ENCODE data around the gene NDE1. TPM values are rescaled to one million over a fixed set of nuclear protein-coding genes. Genes with fewer than 3 reads are reported as not detected.

Gene NDE1
- total and polyA plus RNA-seq, 9 of the 15 experiments (the other 6 are each of a cell fraction or from before 2014, with no cell fraction given) = 3.1 to 59.9 (median 30.0) TPM

- TF ChIP-seq, protein P1, sequence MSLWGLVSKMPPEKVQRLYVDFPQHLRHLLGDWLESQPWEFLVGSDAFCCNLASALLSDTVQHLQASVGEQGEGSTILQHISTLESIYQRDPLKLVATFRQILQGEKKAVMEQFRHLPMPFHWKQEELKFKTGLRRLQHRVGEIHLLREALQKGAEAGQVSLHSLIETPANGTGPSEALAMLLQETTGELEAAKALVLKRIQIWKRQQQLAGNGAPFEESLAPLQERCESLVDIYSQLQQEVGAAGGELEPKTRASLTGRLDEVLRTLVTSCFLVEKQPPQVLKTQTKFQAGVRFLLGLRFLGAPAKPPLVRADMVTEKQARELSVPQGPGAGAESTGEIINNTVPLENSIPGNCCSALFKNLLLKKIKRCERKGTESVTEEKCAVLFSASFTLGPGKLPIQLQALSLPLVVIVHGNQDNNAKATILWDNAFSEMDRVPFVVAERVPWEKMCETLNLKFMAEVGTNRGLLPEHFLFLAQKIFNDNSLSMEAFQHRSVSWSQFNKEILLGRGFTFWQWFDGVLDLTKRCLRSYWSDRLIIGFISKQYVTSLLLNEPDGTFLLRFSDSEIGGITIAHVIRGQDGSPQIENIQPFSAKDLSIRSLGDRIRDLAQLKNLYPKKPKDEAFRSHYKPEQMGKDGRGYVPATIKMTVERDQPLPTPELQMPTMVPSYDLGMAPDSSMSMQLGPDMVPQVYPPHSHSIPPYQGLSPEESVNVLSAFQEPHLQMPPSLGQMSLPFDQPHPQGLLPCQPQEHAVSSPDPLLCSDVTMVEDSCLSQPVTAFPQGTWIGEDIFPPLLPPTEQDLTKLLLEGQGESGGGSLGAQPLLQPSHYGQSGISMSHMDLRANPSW (CRISPR knock-in tag; IDR thresholded peaks at IDR 0.05) = no peak
- TF ChIP-seq SAP30 (IDR thresholded peaks at IDR 0.05; ENCODE audit: borderline replicate concordance, insufficient read depth, low read depth, low read length, poor library complexity, severe bottlenecking) (no peak), MBD2 (IDR thresholded peaks at IDR 0.05; ENCODE audit: borderline replicate concordance, low read depth) (peak; percentile 52; the same call in 1 of the 2 replicates), ARHGAP35 (IDR thresholded peaks at IDR 0.05; ENCODE audit: partially characterized antibody) (no peak), HIVEP1 (CRISPR knock-in tag; IDR thresholded peaks at IDR 0.05) (no peak), MTA1 (IDR thresholded peaks at IDR 0.05; ENCODE audit: borderline replicate concordance) (no peak), SUPT5H (IDR thresholded peaks at IDR 0.05) (peak; percentile 66), DACH1 (IDR thresholded peaks at IDR 0.05; ENCODE audit: partially characterized antibody) (no peak), GTF2B (IDR thresholded peaks at IDR 0.05; ENCODE audit: extremely low read depth, insufficient read length) (no peak), ZBTB11 (CRISPR knock-in tag; IDR thresholded peaks at IDR 0.05) (peak in 1 of 3 experiments; percentile 76; a peak in 2 of 6 replicates), ZC3H11A (IDR thresholded peaks at IDR 0.05; ENCODE audit: low read depth, low read length) (no peak), ZNF518B (CRISPR knock-in tag; IDR thresholded peaks at IDR 0.05) (no peak), HEY1 (CRISPR knock-in tag; IDR thresholded peaks at IDR 0.05; ENCODE audit: borderline replicate concordance) (no peak), RFX7 (CRISPR knock-in tag; IDR thresholded peaks at IDR 0.05) (no peak), CREM (IDR thresholded peaks at IDR 0.05; ENCODE audit: low read depth) (peak; percentile 73), PHF21A (IDR thresholded peaks at IDR 0.05; ENCODE audit: borderline replicate concordance, low read depth) (peak; percentile 73; the same call in 1 of the 2 replicates), SP2 (IDR thresholded peaks at IDR 0.05; ENCODE audit: extremely low read depth, low read depth, low read length, poor library complexity, severe bottlenecking) (peak; percentile 24)
Observed at GRCh38 chr16:15650019-15650697, at the start of gene NDE1 (continued).
